Measurements from ENCODE around the gene PTGER1. TPM values are rescaled to one million over a fixed set of nuclear protein-coding genes. Genes with fewer than 3 reads are reported as not detected.

PTGER1 gene
- under 1 TPM in 2 of 4 donors, not detected in 2; 0.37 to 0.64 TPM for polyA plus RNA-seq
- long read RNA-seq, donor 1, result 0 reads
- long read RNA-seq, donor 2, result 0 reads
- long read RNA-seq, donor 3, partial matches to known transcripts, result 0 of 1 reads
- long read RNA-seq, donor 3, other reads (novel, unspliced or antisense), result 0 of 1 reads
- long read RNA-seq, donor 4, result 0 reads
- long read RNA-seq, donor 5, result 0 reads
- long read RNA-seq, donor 6, result 0 reads
- long read RNA-seq, donor 7, result 0 reads
- long read RNA-seq, donor 8, result 0 reads
- long read RNA-seq, donor 9, result 0 reads
- long read RNA-seq, donor 10, partial matches to known transcripts, result 0 of 3 reads
- long read RNA-seq, donor 10, other reads (novel, unspliced or antisense), result 0 of 3 reads

- H3K27ac ChIP-seq (ENCODE audit: low read depth in 1 of 3, low read length in 2 of 3), result peak within 1 kb of the TSS in 2 of 3 donors; percentile 11 to 17
- peak in 1 of 2 donors; percentile 48 for DNase-seq
Observed at GRCh38 chr19:14475251-14476073, at the start of gene PTGER1. TSS of gene PTGER1 (minus strand) at chr19:14475354. CDS start at chr19:14474320, 1,034 bp downstream.

GRCh38 chr19:14520543-14520942 is 45.4 kb upstream of the PTGER1 start:
- Histone ChIP-seq H3K4me1 (ENCODE audit: control insufficient read depth in 3 of 3, insufficient read depth in 2 of 3, low read depth in 1 of 3, low read length in 2 of 3) (peaks cover 0 to 20% (median 4%) of the 10 kb centered on the region in 3 donors), H3K36me3 (ENCODE audit: control insufficient read depth in 3 of 3, insufficient read depth in 2 of 3, low read depth in 1 of 3, low read length in 3 of 3) (peaks cover 0 to 16% (median 4%) of the 10 kb centered on the region in 3 donors), H3K27ac (ENCODE audit: low read depth in 1 of 3, low read length in 2 of 3) (peak overlapping the region in 1 of 3 donors; percentile 96), H3K9me3 (ENCODE audit: control insufficient read depth in 2 of 2, insufficient read depth in 1 of 2, low read depth in 1 of 2, low read length in 1 of 2) (no peaks in the 10 kb centered on the region), H3K4me3 (ENCODE audit: low read depth in 1 of 3, low read length in 3 of 3) (no peak overlapping the region), H3K27me3 (ENCODE audit: control insufficient read depth in 3 of 3, insufficient read depth in 3 of 3, low read length in 3 of 3) (no peaks in the 10 kb centered on the region)
- DNase-seq (no peak), FAIRE-seq (no peak)
- 91 to 93% (median 93%) methylated on average over 4 of the region's 4 CpGs for WGBS, 3 donors

More at GRCh38 chr19:14475251-14476073, at the start of gene PTGER1:
- Histone ChIP-seq H3K36me3 (ENCODE audit: control insufficient read depth in 3 of 3, insufficient read depth in 2 of 3, low read depth in 1 of 3, low read length in 3 of 3) (peaks cover 3 to 50% (median 3%) of the 10 kb centered on the region in 3 donors), H3K4me3 (ENCODE audit: low read depth in 1 of 3, low read length in 3 of 3) (no peak within 1 kb of the TSS), H3K4me1 (ENCODE audit: control insufficient read depth in 3 of 3, insufficient read depth in 2 of 3, low read depth in 1 of 3, low read length in 2 of 3) (peaks cover 0 to 19% (median 2%) of the 10 kb centered on the region in 3 donors), H3K27me3 (ENCODE audit: control insufficient read depth in 3 of 3, insufficient read depth in 3 of 3, low read length in 3 of 3) (peaks cover 6 to 29% (median 14%) of the 10 kb centered on the region in 3 donors), H3K9me3 (ENCODE audit: control insufficient read depth in 2 of 2, insufficient read depth in 1 of 2, low read depth in 1 of 2, low read length in 1 of 2) (no peaks in the 10 kb centered on the region)
- WGBS, 3 donors, result 9 to 10% (median 9%) methylated on average over 23 to 33 of the region's 33 CpGs
- no peak for FAIRE-seq

GRCh38 chr19:14519860-14520407 is 44.8 kb upstream of the PTGER1 start:
- Histone ChIP-seq H3K9me3 (ENCODE audit: control insufficient read depth in 2 of 2, insufficient read depth in 1 of 2, low read depth in 1 of 2, low read length in 1 of 2) (no peaks in the 10 kb centered on the region), H3K27ac (ENCODE audit: low read depth in 1 of 3, low read length in 2 of 3) (peak overlapping the region in 1 of 3 donors; percentile 96), H3K4me3 (ENCODE audit: low read depth in 1 of 3, low read length in 3 of 3) (no peak overlapping the region), H3K27me3 (ENCODE audit: control insufficient read depth in 3 of 3, insufficient read depth in 3 of 3, low read length in 3 of 3) (no peaks in the 10 kb centered on the region), H3K4me1 (ENCODE audit: control insufficient read depth in 3 of 3, insufficient read depth in 2 of 3, low read depth in 1 of 3, low read length in 2 of 3) (peaks cover 0 to 26% (median 6%) of the 10 kb centered on the region in 3 donors), H3K36me3 (ENCODE audit: control insufficient read depth in 3 of 3, insufficient read depth in 2 of 3, low read depth in 1 of 3, low read length in 3 of 3) (peaks cover 1 to 22% (median 4%) of the 10 kb centered on the region in 3 donors)
- WGBS, 3 donors, result 47 to 63% (median 56%) methylated on average over 2 of the region's 2 CpGs
- DNase-seq, result no peak
- no peak for FAIRE-seq

GRCh38 chr19:14519245-14519859 is 44.2 kb upstream of the PTGER1 start:
- Histone ChIP-seq H3K4me3 (ENCODE audit: low read depth in 1 of 3, low read length in 3 of 3) (peak overlapping the region in 1 of 3 donors; percentile 54), H3K27ac (ENCODE audit: low read depth in 1 of 3, low read length in 2 of 3) (peak overlapping the region in 2 of 3 donors; percentile 87 to 96), H3K27me3 (ENCODE audit: control insufficient read depth in 3 of 3, insufficient read depth in 3 of 3, low read length in 3 of 3) (no peaks in the 10 kb centered on the region), H3K36me3 (ENCODE audit: control insufficient read depth in 3 of 3, insufficient read depth in 2 of 3, low read depth in 1 of 3, low read length in 3 of 3) (peaks cover 4 to 28% (median 7%) of the 10 kb centered on the region in 3 donors), H3K9me3 (ENCODE audit: control insufficient read depth in 2 of 2, insufficient read depth in 1 of 2, low read depth in 1 of 2, low read length in 1 of 2) (no peaks in the 10 kb centered on the region), H3K4me1 (ENCODE audit: control insufficient read depth in 3 of 3, insufficient read depth in 2 of 3, low read depth in 1 of 3, low read length in 2 of 3) (peaks cover 0 to 30% (median 10%) of the 10 kb centered on the region in 3 donors)
- DNase-seq (no peak), FAIRE-seq (no peak)
- WGBS, 3 donors, result 92% methylated on average over 22 of the region's 22 CpGs

GRCh38 chr19:14517840-14518505 is 42.8 kb upstream of the PTGER1 start, which contains the start of gene DNAJB1:
TSS of gene DNAJB1 (minus strand) at chr19:14518397. CDS start at chr19:14518349, 48 bp downstream.
- Histone ChIP-seq H3K36me3 (ENCODE audit: control insufficient read depth in 3 of 3, insufficient read depth in 2 of 3, low read depth in 1 of 3, low read length in 3 of 3) (peaks cover 4 to 39% (median 7%) of the 10 kb centered on the region in 3 donors), H3K27me3 (ENCODE audit: control insufficient read depth in 3 of 3, insufficient read depth in 3 of 3, low read length in 3 of 3) (no peaks in the 10 kb centered on the region), H3K4me3 (ENCODE audit: low read depth in 1 of 3, low read length in 3 of 3) (peak within 1 kb of the TSS; percentile 77 to 94 (median 93)), H3K4me1 (ENCODE audit: control insufficient read depth in 3 of 3, insufficient read depth in 2 of 3, low read depth in 1 of 3, low read length in 2 of 3) (peaks cover 0 to 34% (median 10%) of the 10 kb centered on the region in 3 donors), H3K9me3 (ENCODE audit: control insufficient read depth in 2 of 2, insufficient read depth in 1 of 2, low read depth in 1 of 2, low read length in 1 of 2) (no peaks in the 10 kb centered on the region), H3K27ac (ENCODE audit: low read depth in 1 of 3, low read length in 2 of 3) (peak within 1 kb of the TSS; percentile 96 to 97 (median 97))
- 1% methylated on average over 47 to 82 of the region's 82 CpGs for WGBS, 3 donors
- peak; percentile 84 to 93 for DNase-seq
- FAIRE-seq, result no peak

GRCh38 chr19:14517446-14517839 is 42.3 kb upstream of the PTGER1 start:
- Histone ChIP-seq H3K36me3 (ENCODE audit: control insufficient read depth in 3 of 3, insufficient read depth in 2 of 3, low read depth in 1 of 3, low read length in 3 of 3) (peaks cover 4 to 43% (median 7%) of the 10 kb centered on the region in 3 donors), H3K9me3 (ENCODE audit: control insufficient read depth in 2 of 2, insufficient read depth in 1 of 2, low read depth in 1 of 2, low read length in 1 of 2) (no peaks in the 10 kb centered on the region), H3K4me3 (ENCODE audit: low read depth in 1 of 3, low read length in 3 of 3) (peak overlapping the region; percentile 77 to 94 (median 93)), H3K27ac (ENCODE audit: low read depth in 1 of 3, low read length in 2 of 3) (peak overlapping the region; percentile 92 to 97 (median 93)), H3K4me1 (ENCODE audit: control insufficient read depth in 3 of 3, insufficient read depth in 2 of 3, low read depth in 1 of 3, low read length in 2 of 3) (peaks cover 0 to 30% (median 10%) of the 10 kb centered on the region in 3 donors), H3K27me3 (ENCODE audit: control insufficient read depth in 3 of 3, insufficient read depth in 3 of 3, low read length in 3 of 3) (no peaks in the 10 kb centered on the region)
- FAIRE-seq, result no peak
- DNase-seq, result no peak
- WGBS, 3 donors, result 0 to 1% (median 1%) methylated on average over 21 to 32 of the region's 32 CpGs

GRCh38 chr19:14516746-14517438 is 41.7 kb upstream of the PTGER1 start:
- Histone ChIP-seq H3K36me3 (ENCODE audit: control insufficient read depth in 3 of 3, insufficient read depth in 2 of 3, low read depth in 1 of 3, low read length in 3 of 3) (peaks cover 4 to 45% (median 7%) of the 10 kb centered on the region in 3 donors), H3K4me3 (ENCODE audit: low read depth in 1 of 3, low read length in 3 of 3) (peak overlapping the region; percentile 77 to 94 (median 93)), H3K9me3 (ENCODE audit: control insufficient read depth in 2 of 2, insufficient read depth in 1 of 2, low read depth in 1 of 2, low read length in 1 of 2) (no peaks in the 10 kb centered on the region), H3K27ac (ENCODE audit: low read depth in 1 of 3, low read length in 2 of 3) (peak overlapping the region; percentile 92 to 97 (median 93)), H3K27me3 (ENCODE audit: control insufficient read depth in 3 of 3, insufficient read depth in 3 of 3, low read length in 3 of 3) (no peaks in the 10 kb centered on the region), H3K4me1 (ENCODE audit: control insufficient read depth in 3 of 3, insufficient read depth in 2 of 3, low read depth in 1 of 3, low read length in 2 of 3) (peaks cover 0 to 30% (median 10%) of the 10 kb centered on the region in 3 donors)
- FAIRE-seq (no peak), DNase-seq (peak in 1 of 2 donors; percentile 50)
- WGBS, 3 donors, result 4 to 19% (median 12%) methylated on average over 22 of the region's 22 CpGs

All from small intestine (tissue), 16 donors.